HG02678 (cell line): ENCODE measurements around the gene CMTM5.
"Not testable (repeated sequence)": the region's sequence is repeated elsewhere in the genome, so short reads cannot be mapped to it uniquely, and the experiment has no call there.

Source experiments
- ATAC-seq: cut with Tn5 transposase; IDR thresholded peaks from one replicate; pipeline ENCODE4 v1.9.1; 2021; ENCODE audit warnings: mild to moderate bottlenecking, moderate library complexity; ENCODE audit not compliant: unreplicated experiment

The CMTM5 gene

DNA sequence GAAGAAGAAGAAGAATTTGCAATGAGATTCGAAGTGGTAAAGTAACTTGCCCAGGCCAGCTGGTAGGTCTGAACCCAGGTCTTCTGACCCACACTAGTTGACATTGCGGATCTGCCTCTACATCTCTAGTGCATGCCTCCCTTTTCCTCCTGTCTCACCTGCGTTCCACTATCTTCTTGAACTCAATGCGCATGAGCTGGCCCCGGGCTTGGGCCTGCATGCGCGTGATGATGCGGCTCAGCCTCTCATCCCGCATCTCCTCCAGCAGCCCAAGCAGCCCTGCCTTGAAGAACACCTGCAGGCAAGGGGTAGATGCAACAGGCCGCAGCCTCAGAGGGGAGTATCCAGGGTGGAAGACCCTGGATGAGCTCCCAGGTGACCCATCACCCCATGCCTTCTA lies 19.3 kb downstream of the CMTM5 start:
- ATAC-seq: no peak

DNA sequence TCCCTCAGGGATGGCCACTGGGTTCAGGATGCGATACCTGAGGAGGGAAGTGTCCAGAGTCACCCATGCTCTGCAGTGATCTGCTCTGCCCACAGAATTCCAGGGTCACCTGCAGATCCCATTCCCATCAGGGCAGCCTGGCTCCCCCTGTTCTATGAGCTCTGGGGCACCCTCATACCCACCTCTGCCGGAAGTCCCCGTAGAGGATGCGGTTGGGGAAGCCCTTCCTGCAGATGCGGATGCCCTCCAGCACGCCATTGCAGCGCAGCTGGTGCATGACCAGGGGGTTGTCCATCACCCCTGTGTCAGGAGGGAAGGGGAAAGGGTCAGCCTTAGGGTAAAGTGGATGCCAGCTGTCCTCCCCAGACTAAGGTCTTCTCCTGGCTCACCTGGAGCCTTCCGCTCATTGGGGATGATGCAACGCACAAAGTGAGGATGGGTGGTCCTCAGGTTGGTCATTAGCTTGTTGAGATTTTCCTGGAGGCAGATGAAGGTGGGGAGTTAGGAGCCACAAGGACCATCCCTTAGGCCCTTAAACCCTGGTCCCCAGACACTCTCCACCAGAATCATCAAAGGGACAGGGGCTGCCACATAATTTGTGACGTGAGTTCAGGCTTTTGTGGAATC lies 20.0 kb downstream of the CMTM5 start:
- no peak for ATAC-seq

DNA sequence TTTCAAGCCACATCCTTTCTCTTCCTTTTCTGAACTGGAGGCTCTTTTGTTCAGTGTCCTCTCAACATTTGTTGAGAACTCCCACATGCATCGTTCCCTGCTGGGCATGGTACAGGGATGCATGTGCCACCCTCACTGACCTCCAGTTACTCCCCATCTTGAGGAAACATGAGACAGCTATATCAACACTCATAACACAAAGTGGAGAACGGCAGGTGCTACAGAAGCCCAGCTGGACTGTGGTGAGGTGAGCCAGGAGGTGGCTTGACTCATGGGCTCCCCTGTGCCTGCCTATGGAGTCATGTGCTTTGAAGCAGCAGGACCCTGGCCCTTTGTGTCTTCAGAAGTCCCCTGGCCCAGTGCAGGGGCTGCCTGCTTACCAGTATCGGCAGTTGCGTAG lies 21.5 kb downstream of the CMTM5 start:
- no peak for ATAC-seq

DNA sequence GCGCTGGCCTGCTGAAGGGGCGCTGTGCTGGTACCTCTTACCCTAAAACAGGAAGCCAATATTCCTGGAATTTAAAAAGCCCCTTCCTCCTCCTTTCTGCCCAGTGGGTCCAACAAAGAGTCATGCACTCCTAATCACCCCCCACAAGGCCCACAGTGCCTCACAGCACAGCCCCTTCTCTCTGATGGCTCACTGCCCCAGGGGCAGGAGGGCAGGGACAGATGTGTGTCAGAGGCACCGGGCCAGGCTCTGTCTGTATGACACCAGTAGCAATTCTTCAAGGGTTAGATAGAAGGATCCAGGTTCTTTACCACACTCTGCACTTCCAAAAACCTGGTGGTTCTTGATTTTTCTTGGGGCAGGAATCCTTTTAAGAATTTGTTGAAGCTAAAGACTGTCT lies 22.3 kb downstream of the CMTM5 start:
- ATAC-seq: no peak

DNA sequence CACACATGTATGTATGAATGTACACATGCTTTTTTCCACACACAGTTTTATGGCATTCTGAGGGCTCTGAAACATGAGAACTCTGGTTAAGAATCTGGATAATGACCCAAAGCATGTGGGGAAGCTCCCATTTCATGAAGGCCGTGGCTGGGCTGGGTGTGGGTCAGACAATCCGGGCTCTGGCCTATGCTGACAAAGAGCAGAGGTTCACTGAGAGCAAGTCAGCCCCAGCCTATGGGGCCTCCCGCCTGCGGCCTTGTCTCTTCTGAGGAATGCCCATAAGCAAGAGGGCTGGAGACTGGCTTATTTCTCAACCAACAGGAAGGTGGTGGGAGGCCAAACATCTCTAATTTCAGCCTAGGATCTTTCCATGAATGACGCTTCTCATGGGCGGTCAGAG lies 22.7 kb downstream of the CMTM5 start:
- ATAC-seq: no peak

DNA sequence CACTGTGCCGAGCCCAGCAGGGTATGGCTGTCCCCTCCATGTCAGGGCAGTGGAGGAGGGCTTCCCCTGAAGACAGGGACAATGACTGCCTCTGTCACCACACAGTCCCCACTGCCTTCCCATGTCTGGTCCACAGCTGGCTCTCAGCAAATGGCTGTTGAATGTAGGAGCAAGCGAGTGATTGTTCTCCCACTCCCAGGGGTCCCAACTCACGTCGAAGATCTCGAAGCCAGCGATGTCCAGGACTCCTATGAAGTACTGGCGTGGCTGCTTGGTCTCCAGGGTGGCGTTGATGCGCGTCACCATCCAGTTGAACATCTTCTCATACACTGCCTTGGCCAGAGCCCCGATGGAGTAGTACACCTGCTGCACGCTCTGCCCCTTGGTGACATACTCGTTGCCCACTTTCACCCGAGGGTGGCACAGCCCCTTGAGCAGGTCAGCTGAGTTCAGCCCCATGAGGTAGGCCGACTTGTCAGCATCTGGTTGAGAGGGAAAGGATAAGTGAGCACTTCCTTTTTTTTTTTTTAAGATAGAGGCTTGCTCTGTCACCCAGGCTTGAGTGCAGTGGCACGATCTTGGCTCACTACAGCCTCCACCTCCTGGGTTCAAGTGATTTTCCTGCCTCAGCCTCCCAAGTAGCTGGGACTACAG lies 23.8 kb downstream of the CMTM5 start:
- ATAC-seq: not testable (repeated sequence)

DNA sequence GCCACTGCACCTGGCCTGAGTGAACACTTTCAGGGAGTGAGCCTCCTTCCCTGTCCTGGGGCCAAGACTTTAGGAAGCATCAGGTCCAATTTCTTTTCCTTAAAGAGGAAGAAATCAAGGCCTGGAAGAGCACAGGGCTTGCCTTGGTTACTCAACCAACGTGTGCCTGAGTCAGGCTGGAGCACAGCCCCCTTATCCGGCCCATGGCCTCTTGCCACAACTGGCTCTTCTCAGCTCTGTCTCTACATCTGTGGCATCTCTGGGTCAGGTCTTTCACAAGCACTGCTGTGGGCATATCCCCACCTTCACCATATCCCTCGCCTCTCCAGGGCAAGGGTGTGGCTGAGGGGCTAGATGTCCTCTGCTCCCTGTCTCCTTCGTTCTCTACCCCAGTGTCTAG lies 24.4 kb downstream of the CMTM5 start:
- no peak for ATAC-seq

DNA sequence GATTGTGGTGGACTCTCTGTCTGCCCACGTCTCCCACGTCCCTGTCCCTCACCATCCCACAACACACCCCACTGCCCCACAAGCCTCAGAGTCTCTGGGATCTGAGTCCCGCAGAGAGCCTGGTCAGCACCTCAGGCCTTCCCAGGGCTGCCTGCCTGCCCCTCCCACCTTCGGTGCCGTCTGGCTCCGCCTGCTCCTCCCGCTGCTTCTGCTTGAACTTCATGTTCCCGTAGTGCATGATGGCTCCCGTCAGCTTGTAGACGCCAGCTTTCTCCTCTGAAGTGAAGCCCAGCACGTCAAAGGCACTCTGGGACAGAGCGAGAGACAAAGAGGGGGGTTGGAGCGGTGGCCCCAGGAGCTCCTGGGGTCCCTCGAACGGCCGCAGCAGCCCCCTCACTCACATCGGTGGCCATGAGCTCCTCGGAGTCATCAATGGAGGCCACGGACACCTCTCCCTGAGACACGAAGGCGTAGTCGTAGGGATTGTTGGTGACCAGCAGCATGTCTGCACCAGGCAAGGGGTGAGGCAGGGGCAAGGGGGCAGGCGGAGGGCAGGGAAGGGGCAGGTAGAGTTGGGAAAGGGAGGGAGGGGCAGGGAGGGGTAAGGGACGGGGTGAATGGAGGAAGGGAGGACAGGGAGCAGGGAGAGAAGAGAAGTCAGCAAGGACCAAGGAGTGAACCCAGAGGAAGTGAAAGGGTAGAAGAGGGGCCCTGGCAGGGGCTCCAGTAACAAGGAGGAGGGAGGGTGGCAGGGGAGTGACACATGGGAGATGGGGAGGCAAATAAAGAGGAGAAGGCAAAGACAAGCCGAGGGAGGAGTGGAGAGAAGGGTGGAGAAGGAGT lies 25.7 kb downstream of the CMTM5 start:
- ATAC-seq: no peak

DNA sequence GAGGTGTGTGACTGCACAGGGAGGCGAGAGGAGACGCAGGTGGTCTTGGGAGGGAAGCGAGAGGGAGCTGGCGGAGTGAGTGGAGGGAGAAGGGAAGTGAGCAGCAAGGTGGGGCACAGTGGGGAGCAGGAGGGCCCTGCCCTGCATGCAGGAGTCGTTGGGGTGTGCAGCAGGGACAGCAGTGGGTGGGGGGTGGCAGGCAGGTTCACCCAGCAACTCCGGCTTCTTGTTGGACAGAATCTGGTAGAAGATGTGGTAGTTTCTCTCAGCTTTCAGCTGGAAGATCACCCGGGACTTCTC lies 26.2 kb downstream of the CMTM5 start:
- ATAC-seq: no peak

DNA sequence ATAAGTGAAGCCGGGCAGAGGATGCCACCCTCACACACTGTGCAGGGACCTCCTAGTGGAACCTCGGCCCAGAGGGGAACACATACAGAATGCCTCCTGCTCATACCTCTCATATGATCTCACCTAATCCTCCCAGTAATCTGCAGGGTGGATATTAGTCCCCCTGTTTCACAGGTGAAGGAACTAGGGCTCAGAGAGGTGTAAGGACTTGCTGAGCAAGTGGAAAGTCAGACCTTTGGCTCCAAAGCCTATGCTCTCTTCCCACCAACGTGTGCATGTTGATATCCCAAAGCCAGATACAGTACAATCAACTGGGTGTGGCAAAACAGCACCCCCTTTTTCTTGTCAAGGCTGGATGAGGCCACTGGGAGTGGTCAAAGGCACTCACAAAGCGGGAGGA lies 27.1 kb downstream of the CMTM5 start:
- ATAC-seq: no peak

DNA sequence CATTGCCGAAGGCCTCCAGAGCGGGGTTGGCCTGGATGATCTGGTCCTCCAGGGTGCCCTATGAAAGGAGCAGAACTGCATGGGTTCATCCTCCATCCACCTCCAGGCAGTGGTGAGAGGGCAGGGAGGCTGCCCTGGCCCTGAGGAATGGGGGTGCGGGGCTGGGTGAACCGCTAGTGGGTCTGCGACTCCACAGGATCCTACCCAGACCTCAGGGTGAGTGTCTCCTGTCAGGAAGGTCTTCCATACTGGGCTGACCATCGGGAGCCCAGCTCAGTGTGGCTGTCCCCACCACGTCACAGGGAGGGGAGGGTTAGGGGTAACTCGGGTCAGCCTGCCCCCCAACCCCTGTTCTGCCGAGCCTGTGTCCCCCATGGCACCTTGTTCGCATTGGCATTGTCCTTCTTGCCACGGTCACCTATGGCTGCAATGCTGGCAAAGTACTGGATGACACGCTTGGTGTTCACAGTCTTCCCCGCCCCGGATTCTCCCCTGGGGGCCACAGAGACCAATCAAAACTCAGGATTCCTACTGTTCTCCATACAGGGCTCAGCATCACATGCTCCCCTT lies 27.6 kb downstream of the CMTM5 start:
- no peak for ATAC-seq

DNA sequence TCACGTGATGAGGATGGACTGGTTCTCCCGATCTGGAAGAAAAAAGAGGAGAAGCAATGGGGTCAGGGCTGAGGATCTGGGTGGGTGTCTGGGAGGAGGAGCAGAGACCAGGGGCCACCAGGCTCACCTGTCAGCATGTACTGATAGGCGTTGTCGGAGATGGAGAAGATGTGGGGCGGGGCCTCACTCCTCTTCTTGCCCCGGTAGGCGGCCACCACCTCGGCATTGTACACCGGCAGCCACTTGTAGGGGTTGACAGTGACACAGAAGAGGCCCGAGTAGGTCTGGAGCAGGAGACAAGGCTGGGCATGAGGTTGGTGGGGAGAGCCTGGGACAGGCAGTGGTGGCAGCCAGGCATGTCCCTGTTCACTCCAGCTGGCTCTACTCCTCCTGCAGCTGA lies 28.2 kb downstream of the CMTM5 start:
- ATAC-seq: no peak

DNA sequence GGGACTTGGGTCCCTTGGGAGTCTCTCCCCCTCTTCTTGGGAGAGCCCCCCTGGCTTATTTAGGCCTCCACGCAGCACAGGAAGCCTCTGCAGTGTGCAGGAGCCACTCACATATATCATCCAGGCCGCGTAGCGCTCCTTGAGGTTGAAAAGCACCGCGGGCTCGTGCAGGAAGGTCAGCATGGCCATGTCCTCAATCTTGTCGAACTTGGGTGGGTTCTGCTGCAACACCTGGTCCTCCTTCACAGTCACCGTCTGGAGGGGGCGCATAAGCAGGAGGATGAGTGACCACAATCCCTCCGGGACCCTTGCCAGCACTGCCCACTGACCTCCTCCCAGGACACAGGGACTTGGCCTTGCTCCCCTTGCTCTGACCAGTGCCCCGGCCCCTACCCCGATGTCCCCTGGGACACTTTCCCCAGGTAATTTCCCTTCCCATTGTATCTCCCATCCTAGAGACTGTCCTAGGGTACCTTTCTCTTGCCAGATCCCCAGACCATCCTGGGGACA lies 28.7 kb downstream of the CMTM5 start:
- ATAC-seq: no peak

DNA sequence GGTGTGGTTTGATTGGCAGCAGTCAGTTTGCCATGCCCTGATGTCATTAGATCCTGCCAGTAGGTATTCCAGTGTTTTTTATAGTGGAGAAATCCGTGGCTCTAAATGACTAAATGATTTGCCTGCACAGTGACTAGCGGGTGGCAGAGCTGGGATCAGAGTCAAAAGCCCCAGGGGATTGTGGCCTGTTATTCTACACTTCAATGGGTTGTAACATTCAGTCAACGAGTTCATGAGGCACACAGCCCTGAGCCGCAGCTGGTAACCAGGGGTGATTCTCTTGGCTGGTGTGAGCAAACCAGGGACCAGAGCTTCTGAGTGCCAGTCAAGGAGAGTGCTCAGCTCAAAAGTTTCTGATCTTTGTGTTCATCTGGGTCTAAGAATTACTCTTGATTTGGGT lies 29.4 kb downstream of the CMTM5 start:
- no peak for ATAC-seq

DNA sequence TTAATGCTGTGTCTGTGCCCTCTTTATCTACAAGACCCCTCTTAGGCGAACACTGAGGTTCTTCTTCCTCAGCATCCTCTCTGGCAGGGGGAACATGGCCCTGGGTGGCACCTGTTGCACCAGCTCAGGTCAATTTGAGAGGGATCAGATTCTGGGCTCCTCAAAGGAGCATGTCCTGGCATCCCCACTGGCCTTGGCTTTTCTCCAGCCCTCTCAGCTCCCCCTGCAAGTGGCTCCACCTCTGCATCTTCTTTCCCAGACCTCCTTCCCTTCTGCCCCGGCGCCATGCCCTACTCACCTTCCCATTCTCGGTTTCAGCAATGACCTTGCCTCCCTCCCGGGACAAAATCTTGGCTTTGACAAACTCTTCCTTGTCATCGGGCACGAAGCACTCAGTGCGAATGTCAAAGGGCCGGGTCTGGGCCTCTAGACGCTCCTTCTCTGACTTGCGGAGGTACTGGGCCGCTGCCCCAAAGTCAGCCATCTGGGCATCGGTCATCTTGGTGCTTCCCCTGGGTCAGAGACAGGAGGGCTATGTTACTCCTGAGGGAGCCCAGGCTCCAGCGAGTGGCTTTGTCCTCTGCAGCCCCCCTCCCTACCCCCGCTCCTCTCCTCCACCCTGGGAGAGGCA lies 30.0 kb downstream of the CMTM5 start:
- no peak for ATAC-seq

DNA sequence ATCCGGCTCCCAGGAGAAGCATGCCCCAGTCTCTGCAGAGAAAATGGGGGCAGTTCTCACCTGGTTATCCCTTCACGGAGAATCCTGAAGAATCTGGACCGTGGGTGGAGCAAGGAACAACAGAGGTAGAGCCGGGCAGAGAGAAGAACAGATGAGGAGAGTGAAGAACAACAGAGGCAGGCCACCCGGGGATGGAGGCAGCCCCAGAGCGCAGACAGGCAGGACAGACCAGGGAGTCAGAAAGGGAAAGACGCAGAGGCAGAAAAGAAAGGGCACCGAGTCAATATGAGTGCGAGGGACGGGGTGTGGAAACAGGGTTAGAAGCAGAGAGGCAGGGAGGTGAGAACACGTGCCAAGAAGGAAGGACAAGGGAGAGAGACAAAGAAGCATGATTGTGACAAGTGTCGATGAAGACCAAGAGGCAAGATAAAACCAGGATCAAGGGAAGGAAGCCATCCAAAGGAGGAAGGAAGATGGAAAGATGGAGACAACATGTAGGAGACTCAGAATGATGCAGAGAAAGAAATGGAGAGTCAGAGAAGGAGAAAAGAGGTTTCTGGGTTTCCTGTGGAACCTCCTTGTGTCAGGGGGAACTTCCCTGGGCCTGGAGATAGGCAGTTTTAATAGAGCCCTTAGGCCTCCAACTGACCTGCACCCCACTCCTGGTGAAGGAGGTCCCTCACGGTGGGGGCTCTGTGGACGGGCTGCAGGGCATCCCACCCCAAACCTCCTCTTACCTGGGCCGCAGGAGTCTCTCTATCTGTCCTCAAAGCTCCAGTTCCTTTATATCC lies 30.9 kb downstream of the CMTM5 start, which contains the start of gene MYH6:
TSS of gene MYH6 (minus strand) at position 758 of the 791 bp plus-strand sequence. CDS start 1,050 bp downstream, outside the sequence.
- ATAC-seq: no peak

DNA sequence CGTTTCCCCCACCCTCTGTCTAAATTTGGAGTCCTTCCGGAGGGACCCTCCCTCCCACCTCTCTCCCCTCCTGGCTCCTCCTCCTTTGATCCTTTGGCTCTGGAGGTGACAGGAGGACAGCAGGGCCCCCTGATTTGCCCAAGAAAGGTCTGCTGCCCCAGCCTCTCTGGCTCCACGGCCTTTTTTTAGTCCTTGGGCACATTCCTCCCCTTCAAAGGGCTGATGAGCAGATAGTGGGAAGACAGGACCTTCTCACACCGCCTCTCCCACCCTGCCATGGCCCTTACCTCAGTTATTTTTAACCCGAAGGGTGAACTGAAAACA lies 31.4 kb downstream of the CMTM5 start:
- ATAC-seq: no peak

DNA sequence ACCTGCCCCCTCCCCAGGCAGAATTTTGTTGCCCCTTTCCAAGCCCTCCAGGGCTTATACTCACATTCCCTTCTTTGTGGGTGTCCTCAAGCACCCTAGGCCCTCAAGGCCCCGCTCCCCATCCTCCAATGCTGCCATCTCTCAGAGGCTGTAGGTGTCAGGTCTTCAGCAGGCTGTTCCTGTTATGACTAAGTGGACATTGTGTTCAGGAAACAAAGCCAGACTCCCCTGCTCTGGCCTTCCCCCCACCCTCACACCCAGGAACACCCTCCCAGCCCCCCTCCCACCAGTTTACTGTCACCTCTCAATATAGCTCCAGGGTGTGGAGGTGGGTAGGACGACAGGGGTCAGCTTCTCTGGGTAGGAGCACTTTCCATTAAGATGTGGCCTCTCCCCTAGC lies 32.6 kb downstream of the CMTM5 start:
- no peak for ATAC-seq

DNA sequence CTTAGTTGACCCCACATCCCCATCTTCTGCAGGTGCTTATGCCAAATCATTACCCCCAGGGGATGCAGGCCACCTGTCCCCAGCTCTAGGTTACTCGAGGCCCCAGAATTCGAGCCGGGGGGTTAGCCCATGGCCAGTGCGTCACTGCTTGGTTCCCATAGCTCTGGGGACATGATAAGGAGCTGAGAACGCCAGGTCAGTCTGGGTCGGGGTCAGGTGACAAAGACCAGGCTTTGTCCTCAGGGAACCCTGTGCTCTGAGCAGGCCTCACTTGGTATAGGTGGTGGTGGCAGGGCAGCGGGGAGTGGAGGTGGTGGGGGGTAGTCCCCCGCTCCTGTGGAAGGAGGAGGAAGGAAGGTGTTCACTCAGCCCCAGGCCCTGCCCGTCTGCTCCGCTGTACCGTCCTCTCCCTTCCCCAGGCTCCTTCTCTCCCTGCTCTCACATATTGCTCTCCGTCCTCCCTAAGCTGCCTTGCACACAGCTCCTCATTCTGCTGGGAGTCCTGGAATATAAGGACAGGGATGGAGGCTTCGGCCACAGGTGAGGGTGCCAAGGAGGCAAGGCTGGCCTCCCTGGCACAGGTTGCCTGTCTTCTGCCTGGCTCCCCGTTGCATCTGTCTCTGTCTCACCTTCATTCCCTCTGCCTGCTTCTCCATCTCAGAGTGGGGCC lies 33.3 kb downstream of the CMTM5 start:
- ATAC-seq: no peak
